T47D (cell line): ENCODE results near the gene BRICD5.

Experiments used
- DNase-seq, 2 experiments: peaks; one replicate each; pipeline versions ENCODE4 v3.0.0 to v3.0.0-alpha.2; 2011 to 2012; ENCODE audit warnings: low read depth in 1 of 2, low spot score in 1 of 2
- JUND ChIP-seq: IDR thresholded peaks from 2 replicates; pipeline ENCODE4 v1.6.1; 2012; ENCODE audit warnings: low read depth
- in situ Hi-C: cut with HindIII; loops from 2 replicates; pipeline ENCODE4 v1.10.0; 2016; ENCODE audit warnings: low sequenced_read_pairs, low pct_unique_long_range_greater_than_20kb

BRICD5 gene

DNA sequence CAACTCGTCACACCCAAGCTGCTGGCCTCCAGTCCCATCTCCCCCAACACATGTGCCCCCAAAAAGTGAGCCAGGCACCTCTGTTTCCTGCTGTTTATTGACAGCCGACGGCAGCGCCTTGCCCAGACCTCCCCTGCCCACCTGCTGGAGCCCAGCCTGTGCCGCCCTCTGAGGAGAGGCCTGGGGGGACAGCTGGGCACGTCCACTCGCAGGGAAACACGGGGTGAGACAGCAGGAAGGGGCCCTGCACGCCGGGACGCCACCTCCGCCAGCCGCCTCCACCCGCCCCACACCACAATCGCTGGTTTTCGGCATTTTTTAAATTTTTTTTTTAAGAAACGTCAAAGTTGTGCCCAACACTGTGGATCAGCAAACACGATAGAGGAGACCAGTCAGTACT, 33.6 kb downstream of the BRICD5 start:
- TF ChIP-seq JUND = no peak
- DNase-seq = no peak
- in situ Hi-C loops = no loop called here

DNA sequence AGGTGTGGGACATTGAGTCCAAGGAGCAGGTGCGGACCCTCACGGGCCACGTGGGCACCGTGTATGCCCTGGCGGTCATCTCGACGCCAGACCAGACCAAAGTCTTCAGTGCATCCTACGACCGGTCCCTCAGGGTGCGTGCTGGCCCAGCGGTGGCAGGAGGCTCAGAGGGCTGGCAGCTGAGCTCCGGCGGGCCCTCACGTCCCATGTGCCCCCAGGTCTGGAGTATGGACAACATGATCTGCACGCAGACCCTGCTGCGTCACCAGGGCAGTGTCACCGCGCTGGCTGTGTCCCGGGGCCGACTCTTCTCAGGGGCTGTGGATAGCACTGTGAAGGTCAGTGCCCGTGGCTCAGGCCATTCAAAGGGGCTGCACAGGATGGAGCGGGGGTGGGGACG, 34.6 kb downstream of the BRICD5 start:
- no peak for TF ChIP-seq JUND
- DNase-seq = no peak
- in situ Hi-C loops = no loop called here

DNA sequence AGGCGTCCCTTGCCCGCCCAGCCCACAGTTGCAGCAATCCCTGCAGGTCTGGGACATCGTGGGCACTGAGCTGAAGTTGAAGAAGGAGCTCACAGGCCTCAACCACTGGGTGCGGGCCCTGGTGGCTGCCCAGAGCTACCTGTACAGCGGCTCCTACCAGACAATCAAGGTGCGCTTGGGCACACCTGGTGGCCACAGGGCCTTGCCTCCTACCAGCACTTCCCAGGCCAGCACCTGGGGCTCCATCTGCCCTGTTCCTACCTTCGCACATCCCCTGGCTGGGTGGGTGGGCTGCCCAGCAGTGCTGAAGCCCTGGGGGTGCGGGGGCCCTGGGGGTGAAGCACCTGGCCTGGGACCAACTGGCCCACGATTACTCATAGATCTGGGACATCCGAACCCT, 35.2 kb downstream of the BRICD5 start:
- DNase-seq = no peak
- in situ Hi-C loops = no loop called here
- no peak for TF ChIP-seq JUND

DNA sequence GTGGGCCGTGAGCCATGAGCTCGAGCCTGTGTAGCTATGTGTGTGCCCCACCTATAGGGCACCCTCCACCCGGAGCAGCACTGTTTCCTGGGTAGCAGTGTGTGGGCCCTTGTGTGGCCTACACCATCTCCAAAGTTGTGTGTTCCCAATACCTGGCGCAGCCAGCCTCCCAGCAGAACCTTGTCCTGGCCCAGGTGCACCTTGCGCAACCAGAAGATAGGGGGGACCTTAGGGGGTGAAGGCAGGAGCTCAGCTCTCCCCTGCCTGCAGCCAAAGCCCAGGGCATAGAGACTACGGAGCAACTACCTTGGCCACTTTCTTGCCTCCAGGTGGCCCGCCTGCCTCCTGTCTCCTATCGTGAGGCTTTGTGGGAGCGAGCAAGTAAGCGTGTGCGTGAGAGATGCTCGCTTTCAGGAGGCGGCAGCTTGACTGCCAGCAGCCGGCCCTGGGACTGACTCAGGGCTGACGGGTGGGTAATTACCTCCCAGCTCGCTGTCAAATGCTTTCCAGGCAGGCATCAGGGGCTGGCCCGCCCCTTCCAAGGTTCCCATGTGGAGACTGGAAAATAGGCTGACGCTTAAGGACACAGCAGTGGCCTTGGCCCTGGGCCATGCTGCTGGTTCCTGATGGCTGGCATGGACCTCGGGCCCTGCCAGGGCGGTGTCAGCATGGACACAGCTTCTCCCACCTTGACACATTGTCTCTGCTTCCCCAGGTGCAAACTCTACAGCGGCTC, 36.1 kb downstream of the BRICD5 start:
- no peak for TF ChIP-seq JUND
- DNase-seq = no peak
- in situ Hi-C loops = no loop called here

DNA sequence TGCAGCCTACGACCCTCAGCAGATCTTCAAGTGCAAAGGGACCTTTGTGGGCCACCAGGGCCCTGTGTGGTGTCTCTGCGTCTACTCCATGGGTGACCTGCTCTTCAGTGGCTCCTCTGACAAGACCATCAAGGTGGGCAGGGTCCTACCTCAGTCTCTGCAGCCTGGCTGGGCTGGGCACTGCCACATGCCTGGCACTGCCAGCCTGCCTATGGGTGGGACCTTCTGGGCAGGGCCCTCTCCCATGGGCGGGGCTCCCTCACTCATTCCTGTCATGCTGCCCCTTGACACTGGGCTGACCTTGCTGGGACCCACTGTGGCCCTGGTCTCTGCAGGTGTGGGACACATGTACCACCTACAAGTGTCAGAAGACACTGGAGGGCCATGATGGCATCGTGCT, 36.7 kb downstream of the BRICD5 start:
- no peak for TF ChIP-seq JUND
- in situ Hi-C loops = no loop called here
- DNase-seq = no peak

DNA sequence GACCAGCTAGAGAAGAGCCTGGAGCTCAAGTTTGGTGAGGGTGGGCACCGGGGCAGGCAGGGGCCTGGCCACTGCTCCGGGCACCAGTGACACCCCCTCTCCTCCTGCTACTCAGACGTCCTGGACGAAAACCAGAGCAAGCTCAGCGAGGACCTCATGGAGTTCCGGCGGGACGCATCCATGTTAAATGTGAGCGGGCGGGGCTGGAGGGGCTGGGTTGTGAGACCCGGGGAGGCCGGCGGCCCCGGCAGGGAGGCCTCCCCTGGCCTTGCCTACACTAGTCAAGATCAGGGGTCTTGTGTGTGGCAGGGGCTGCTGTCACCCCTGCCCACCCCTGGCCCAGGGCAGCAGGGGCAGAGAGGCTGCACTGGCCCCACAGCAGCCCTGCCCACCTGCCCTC, 37.3 kb downstream of the BRICD5 start:
- in situ Hi-C loops = no loop called here
- no peak for TF ChIP-seq JUND
- DNase-seq = no peak

DNA sequence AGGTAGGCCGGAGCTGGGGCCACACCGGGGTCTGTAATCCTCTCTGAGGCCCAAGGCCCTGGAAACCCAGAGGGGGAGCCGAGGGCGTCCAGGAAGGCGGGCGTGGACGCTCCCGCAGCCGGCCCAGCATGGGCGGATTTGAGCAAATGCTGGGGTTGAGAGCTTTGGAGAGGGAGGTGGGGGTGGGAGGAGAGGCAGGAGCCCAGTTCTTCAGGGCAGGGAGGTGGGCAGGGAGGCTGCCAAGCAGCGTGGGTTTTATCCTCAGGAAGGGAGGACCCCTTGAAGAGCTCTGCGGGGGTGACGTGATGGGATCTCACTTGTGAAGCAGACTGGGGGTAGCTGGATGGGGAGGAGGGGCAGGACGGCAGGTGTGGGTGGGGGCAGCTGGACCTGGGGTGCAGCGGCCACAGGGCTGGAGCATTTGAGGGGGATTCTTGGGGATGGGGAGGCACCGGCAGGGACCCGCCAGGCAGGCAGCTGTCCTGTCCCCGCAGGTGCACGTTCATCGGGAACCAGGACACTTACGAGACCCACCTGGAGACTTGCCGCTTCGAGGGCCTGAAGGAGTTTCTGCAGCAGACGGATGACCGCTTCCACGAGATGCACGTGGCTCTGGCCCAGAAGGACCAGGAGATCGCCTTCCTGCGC, 37.9 kb downstream of the BRICD5 start:
- TF ChIP-seq JUND = no peak
- no peak for DNase-seq
- in situ Hi-C loops = no loop called here

DNA sequence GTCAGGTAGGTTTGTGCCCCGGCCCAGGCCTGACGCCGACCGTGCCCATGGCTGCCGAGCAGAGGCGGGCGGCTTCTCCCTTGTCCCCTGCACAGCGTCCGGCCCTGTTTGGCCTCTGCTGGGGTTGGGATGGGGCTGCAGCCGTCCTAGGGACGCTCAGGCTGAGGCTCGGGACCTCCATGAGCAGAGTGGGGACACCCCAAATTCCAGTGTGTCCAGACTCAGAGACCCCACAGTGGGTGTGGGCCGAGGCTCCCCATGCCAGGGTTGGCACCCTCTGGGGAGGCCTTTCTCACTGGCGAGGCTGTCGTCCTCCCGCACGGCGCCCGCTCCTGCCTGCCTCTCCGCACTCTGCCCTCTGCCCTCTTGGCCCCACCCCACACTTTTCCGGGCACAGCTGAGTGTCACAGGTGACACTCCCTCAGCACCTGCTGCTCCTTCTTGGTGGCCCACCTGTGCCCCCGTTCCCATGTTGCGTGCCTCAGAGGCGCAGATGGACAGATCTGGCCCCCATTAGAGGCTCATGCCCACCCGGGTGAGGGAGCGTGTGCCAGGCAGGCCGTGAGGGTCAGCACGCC, 39.0 kb downstream of the BRICD5 start:
- no peak for TF ChIP-seq JUND
- in situ Hi-C loops = no loop called here

DNA sequence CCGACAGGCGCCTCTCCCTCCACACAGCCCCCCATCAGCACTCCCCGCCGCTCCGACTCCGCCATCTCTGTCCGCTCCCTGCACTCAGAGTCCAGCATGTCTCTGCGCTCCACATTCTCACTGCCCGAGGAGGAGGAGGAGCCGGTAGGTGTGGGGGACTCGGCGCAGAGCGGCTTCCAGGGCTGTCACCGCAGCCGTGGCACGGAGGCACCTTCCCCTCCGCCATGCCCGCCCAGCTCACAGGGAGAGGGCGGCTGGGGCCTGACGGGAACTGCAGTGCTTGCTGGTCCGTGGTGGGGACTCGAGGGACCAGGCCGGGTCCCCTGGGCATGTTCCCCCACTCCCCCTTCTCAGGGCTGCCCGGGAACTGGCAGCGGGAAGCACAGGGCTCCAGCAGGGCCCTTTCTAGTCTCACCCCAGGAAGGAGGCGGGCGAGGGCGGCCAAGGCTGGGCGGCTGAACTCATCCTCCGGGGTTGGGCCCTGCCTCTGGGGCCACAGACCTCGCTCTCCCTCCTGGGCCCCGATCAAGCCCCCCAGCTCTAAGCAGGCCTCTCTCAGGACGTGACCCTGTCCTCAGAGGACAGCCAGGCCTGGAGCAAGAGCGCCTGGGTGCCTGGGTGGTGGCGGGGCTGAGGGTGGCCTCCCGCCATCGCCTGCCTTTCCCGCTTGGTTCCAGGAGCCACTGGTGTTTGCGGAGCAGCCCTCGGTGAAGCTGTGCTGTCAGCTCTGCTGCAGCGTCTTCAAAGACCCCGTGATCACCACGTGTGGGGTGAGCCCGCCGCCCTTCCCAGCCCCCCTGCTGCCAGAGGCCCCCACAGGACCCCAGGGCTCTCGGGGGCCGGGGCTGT, 39.9 kb downstream of the BRICD5 start:
- TF ChIP-seq JUND = no peak
- DNase-seq = no peak
- in situ Hi-C loops = no loop called here

More for the DNA sequence above, 39.0 kb downstream of the BRICD5 start:
- no peak for DNase-seq

DNA sequence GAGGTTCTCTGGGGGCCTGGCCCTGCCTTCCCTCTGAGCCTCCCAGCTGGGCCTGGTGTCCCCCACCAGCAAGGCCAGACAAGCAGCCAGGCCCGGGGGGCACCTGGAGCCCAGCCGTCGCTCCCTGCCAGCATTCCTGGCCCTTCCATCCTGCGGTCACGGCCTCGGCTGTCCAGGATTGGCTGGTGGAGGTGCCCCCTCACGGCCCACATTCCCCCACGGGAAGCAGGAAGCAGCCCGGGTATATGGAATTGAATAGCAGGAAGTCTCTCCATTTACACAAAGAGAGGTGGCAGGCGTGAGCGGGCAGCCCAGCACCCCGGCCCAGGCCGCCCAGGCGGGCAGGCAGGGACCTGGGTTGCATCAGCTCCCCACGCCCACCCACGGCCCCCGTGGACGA, 40.6 kb downstream of the BRICD5 start:
- DNase-seq = no peak
- in situ Hi-C loops = no loop called here
- no peak for TF ChIP-seq JUND

DNA sequence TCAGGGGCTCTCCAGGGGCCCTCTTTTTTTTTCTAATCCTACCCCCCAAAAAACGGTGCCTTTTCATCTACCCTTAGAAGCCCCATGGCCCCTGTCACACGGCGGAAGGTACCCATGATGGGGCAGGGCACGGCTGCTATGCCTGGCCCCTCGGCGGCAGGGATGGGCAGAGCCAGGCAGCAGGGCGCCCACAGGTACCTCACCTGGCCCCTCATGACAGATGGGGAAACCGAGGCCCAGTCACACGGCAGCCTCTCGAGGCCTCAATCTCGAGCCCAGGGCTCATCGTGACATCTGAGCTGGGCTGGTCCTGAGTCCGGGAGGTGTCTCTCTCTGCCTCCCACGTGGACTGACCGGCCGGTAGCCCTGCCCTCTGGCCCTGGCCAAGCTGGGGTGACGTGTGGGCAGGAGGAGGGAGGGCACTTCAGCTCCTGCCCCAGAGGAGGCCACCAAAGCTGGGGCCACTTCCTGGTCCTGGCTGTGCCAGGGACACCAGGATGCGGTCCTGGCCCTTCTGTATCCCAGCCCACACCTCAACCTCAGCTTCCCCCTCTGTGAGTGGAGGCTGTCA, 43.5 kb downstream of the BRICD5 start:
- in situ Hi-C loops = no loop called here
- no peak for DNase-seq
- no peak for TF ChIP-seq JUND

DNA sequence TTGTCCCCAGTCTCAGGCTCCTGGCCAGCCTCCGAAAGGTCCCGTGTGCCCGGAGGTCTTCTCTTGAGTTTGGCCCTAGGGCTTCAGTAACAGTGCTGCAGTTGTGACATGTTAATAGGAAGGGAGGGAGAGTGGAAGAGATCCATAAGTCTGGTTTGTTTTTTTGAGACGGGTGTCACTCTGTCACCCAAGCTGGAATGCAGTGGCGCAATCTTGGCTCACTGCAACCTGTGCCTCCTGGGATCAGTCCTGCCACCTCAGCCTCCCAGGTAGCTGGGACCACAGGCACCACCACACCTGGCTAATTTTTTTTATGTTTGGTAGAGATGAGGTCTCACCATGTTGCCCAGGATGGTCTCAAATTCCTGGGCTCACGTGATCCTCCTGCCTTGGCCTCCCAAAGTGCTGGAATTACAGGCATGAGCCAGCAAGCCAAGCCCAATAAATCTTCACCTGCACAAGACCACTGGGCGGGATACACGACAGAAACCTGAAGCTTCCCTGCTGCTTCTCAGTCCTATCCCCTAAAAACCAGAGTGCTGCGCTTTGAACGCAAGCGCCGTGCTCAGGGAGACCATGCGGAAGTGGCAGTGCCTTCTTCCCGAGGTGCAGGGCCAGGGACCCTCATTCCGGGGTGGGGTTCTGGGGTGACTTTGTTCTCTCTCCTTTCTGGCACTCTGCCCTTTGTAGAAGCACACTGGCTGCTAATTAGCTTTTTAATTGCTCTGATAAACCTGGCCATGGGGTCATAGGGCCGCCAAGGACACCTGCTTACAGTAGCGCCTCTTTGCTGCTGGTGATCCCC, 44.2 kb downstream of the BRICD5 start:
- no peak for TF ChIP-seq JUND
- DNase-seq = peak in 1 of 2 experiments; percentile 20
- in situ Hi-C loops = no loop called here
